ENCODE measurements around the gene RHOV.
"Not testable (repeated sequence)": the region's sequence is repeated elsewhere in the genome, so short reads cannot be mapped to it uniquely, and the experiment has no call there.

The RHOV gene

DNA sequence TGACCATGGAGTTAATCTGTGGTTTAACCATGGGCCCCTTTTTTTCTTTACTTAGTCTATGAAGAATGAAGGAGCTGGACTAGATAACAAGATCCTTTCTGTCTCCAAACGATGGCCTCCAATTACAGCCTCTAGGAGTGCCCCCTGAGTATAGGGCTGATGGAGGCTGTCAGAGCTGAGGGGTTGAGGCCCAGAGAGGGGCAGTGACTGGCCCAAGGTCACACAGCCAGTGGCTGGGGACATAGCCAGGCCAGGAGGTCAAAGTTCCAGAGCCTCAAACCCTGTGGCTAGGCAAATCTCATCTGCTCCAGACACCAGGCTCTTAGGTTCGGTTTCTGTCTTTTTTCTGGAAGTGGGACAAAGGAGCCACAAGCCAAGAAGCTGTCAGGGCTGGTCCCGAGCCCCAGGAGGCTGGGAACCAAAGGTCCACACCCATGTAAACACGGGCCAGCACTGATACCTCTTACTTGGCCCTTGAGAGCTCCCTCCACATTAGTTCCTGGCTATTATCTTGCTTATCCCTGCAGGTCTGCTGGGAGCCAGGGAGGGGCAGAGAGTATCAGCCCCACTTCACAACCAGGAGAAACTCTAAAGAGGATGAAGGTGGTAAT lies 10.3 kb downstream of the RHOV start:
- H3K4me3 ChIP-seq (ENCODE audit: control insufficient read depth in 1 of 7, extremely low read depth in 1 of 7, insufficient read depth in 4 of 7, low read depth in 2 of 7, low read length in 6 of 7): no peak overlapping the region
- no peak overlapping the region for H3K27ac ChIP-seq (ENCODE audit: insufficient read depth in 1 of 2, low read depth in 1 of 2, low read length in 2 of 2, poor library complexity in 1 of 2, severe bottlenecking in 2 of 2)
- no peaks in the 10 kb centered on the region for H3K9me3 ChIP-seq (ENCODE audit: control extremely low read depth in 1 of 5, control insufficient read depth in 4 of 5, insufficient read depth in 2 of 5, low read depth in 1 of 5, low read length in 4 of 5)
- no peaks in the 10 kb centered on the region for H3K36me3 ChIP-seq (ENCODE audit: control insufficient read depth in 4 of 4, insufficient read depth in 4 of 4, low read length in 3 of 4)
- no peaks in the 10 kb centered on the region for H3K27me3 ChIP-seq (replicated peaks in 2 of 5; ENCODE audit: control insufficient read depth in 4 of 5, insufficient read depth in 5 of 5, low read length in 4 of 5)
- peaks cover 0 to 13% (median 9%) of the 10 kb centered on the region in 4 experiments for H3K4me1 ChIP-seq (ENCODE audit: control extremely low read depth in 1 of 4, control insufficient read depth in 4 of 4, insufficient read depth in 4 of 4, low read length in 3 of 4)
- ChIA-PET POLR2A (no interaction called here), CTCF (interaction anchor here (1.3 to 12.1 kb wide), 2 partner anchors 7 to 37 kb away, joined by 5 to 231 read pairs; partner anchors contain the start of gene VPS18)
- no peak for DNase-seq
- WGBS (ENCODE audit: insufficient coverage): 91% methylated on average over 4 of the region's 4 CpGs

GRCh38 chr15:40861147-40861546 lies 12.9 kb downstream of the RHOV start:
- POLR2A ChIA-PET: interaction anchor here (0.6 kb wide), 2 partner anchors 330 to 335 kb away, joined by 3 read pairs; no protein-coding TSS in a partner anchor
- H3K36me3 ChIP-seq (ENCODE audit: control insufficient read depth in 4 of 4, insufficient read depth in 4 of 4, low read length in 3 of 4): peaks cover 0 to 12% (median 3%) of the 10 kb centered on the region in 4 experiments
- not testable (repeated sequence) for DNase-seq; H3K27me3 ChIP-seq (replicated peaks in 2 of 5; ENCODE audit: control insufficient read depth in 4 of 5, insufficient read depth in 5 of 5, low read length in 4 of 5); H3K9me3 ChIP-seq (ENCODE audit: control extremely low read depth in 1 of 5, control insufficient read depth in 4 of 5, insufficient read depth in 2 of 5, low read depth in 1 of 5, low read length in 4 of 5); H3K27ac ChIP-seq (ENCODE audit: insufficient read depth in 1 of 2, low read depth in 1 of 2, low read length in 2 of 2, poor library complexity in 1 of 2, severe bottlenecking in 2 of 2); H3K4me3 ChIP-seq (ENCODE audit: control insufficient read depth in 1 of 7, extremely low read depth in 1 of 7, insufficient read depth in 4 of 7, low read depth in 2 of 7, low read length in 6 of 7)
- CTCF ChIA-PET: interaction anchor here (0.6 to 12.1 kb wide), 7 partner anchors 11 to 323 kb away, joined by 3 to 231 read pairs (median 4); partner anchors contain the start of genes RAD51, SPINT1 and VPS18
- WGBS (ENCODE audit: insufficient coverage): 94% methylated on average over 2 of the region's 4 CpGs
- H3K4me1 ChIP-seq (ENCODE audit: control extremely low read depth in 1 of 4, control insufficient read depth in 4 of 4, insufficient read depth in 4 of 4, low read length in 3 of 4): peaks cover 0 to 15% (median 9%) of the 10 kb centered on the region in 4 experiments

- CTCF ChIA-PET: interaction anchor here (0.6 to 12.1 kb wide), 17 partner anchors 10 to 336 kb away, joined by 3 to 231 read pairs (median 4); partner anchors contain the start of genes SPINT1 and VPS18
- Histone ChIP-seq H3K4me1 (ENCODE audit: control extremely low read depth in 1 of 4, control insufficient read depth in 4 of 4, insufficient read depth in 4 of 4, low read length in 3 of 4) (peaks cover 0 to 10% (median 4%) of the 10 kb centered on the region in 4 experiments), H3K36me3 (ENCODE audit: control insufficient read depth in 4 of 4, insufficient read depth in 4 of 4, low read length in 3 of 4) (peaks cover 3 to 26% (median 9%) of the 10 kb centered on the region in 4 experiments), H3K27ac (ENCODE audit: insufficient read depth in 1 of 2, low read depth in 1 of 2, low read length in 2 of 2, poor library complexity in 1 of 2, severe bottlenecking in 2 of 2) (no peak overlapping the region), H3K27me3 (replicated peaks in 2 of 5; ENCODE audit: control insufficient read depth in 4 of 5, insufficient read depth in 5 of 5, low read length in 4 of 5) (no peaks in the 10 kb centered on the region), H3K4me3 (ENCODE audit: control insufficient read depth in 1 of 7, extremely low read depth in 1 of 7, insufficient read depth in 4 of 7, low read depth in 2 of 7, low read length in 6 of 7) (peak overlapping the region in 1 of 7 experiments; percentile 28), H3K9me3 (ENCODE audit: control extremely low read depth in 1 of 5, control insufficient read depth in 4 of 5, insufficient read depth in 2 of 5, low read depth in 1 of 5, low read length in 4 of 5) (no peaks in the 10 kb centered on the region)
- peak; percentile 83 to 92 (median 88) for DNase-seq
- POLR2A ChIA-PET: interaction anchor here (0.6 to 2.7 kb wide), 3 partner anchors 35 to 387 kb away, joined by 3 to 9 read pairs (median 4); partner anchors contain the start of gene VPS18
- 58% methylated on average over 14 of the region's 18 CpGs for WGBS (ENCODE audit: insufficient coverage)
Observed at GRCh38 chr15:40859206-40859851, 14.7 kb downstream of the RHOV start.

GRCh38 chr15:40858706-40859105 lies 15.3 kb downstream of the RHOV start:
- CTCF ChIA-PET: interaction anchor here (0.6 to 12.1 kb wide), 21 partner anchors 9 to 331 kb away, joined by 3 to 231 read pairs (median 6); partner anchors contain the start of genes PPP1R14D, SPINT1 and VPS18

GRCh38 chr15:40857601-40858341 lies 16.3 kb downstream of the RHOV start:
- ChIA-PET POLR2A (interaction anchor here (0.6 to 2.7 kb wide), 3 partner anchors 21 to 196 kb away, joined by 3 to 9 read pairs (median 4); partner anchors contain the start of gene VPS18), CTCF (interaction anchor here (0.6 to 12.1 kb wide), 23 partner anchors 8 to 328 kb away, joined by 3 to 231 read pairs (median 6); partner anchors contain the start of genes PPP1R14D, RAD51, SPINT1 and VPS18)
- Histone ChIP-seq H3K4me3 (ENCODE audit: control insufficient read depth in 1 of 7, extremely low read depth in 1 of 7, insufficient read depth in 4 of 7, low read depth in 2 of 7, low read length in 6 of 7) (no peak overlapping the region), H3K9me3 (ENCODE audit: control extremely low read depth in 1 of 5, control insufficient read depth in 4 of 5, insufficient read depth in 2 of 5, low read depth in 1 of 5, low read length in 4 of 5) (no peaks in the 10 kb centered on the region), H3K27ac (ENCODE audit: insufficient read depth in 1 of 2, low read depth in 1 of 2, low read length in 2 of 2, poor library complexity in 1 of 2, severe bottlenecking in 2 of 2) (no peak overlapping the region), H3K36me3 (ENCODE audit: control insufficient read depth in 4 of 4, insufficient read depth in 4 of 4, low read length in 3 of 4) (peaks cover 6 to 40% (median 16%) of the 10 kb centered on the region in 4 experiments), H3K27me3 (replicated peaks in 2 of 5; ENCODE audit: control insufficient read depth in 4 of 5, insufficient read depth in 5 of 5, low read length in 4 of 5) (no peaks in the 10 kb centered on the region), H3K4me1 (ENCODE audit: control extremely low read depth in 1 of 4, control insufficient read depth in 4 of 4, insufficient read depth in 4 of 4, low read length in 3 of 4) (peaks cover 0 to 10% (median 4%) of the 10 kb centered on the region in 4 experiments)
- WGBS (ENCODE audit: insufficient coverage): 43% methylated on average over 11 of the region's 15 CpGs
- peak; percentile 59 to 80 (median 73) for DNase-seq

More at GRCh38 chr15:40858706-40859105, 15.3 kb downstream of the RHOV start:
- WGBS (ENCODE audit: insufficient coverage): 89% methylated on average over 7 of the region's 10 CpGs
- Histone ChIP-seq H3K4me3 (ENCODE audit: control insufficient read depth in 1 of 7, extremely low read depth in 1 of 7, insufficient read depth in 4 of 7, low read depth in 2 of 7, low read length in 6 of 7) (no peak overlapping the region), H3K27ac (ENCODE audit: insufficient read depth in 1 of 2, low read depth in 1 of 2, low read length in 2 of 2, poor library complexity in 1 of 2, severe bottlenecking in 2 of 2) (no peak overlapping the region), H3K9me3 (ENCODE audit: control extremely low read depth in 1 of 5, control insufficient read depth in 4 of 5, insufficient read depth in 2 of 5, low read depth in 1 of 5, low read length in 4 of 5) (no peaks in the 10 kb centered on the region), H3K27me3 (replicated peaks in 2 of 5; ENCODE audit: control insufficient read depth in 4 of 5, insufficient read depth in 5 of 5, low read length in 4 of 5) (no peaks in the 10 kb centered on the region), H3K36me3 (ENCODE audit: control insufficient read depth in 4 of 4, insufficient read depth in 4 of 4, low read length in 3 of 4) (peaks cover 3 to 31% (median 9%) of the 10 kb centered on the region in 4 experiments), H3K4me1 (ENCODE audit: control extremely low read depth in 1 of 4, control insufficient read depth in 4 of 4, insufficient read depth in 4 of 4, low read length in 3 of 4) (peaks cover 0 to 10% (median 4%) of the 10 kb centered on the region in 4 experiments)
- POLR2A ChIA-PET: interaction anchor here (0.6 to 2.7 kb wide), 4 partner anchors 20 to 388 kb away, joined by 3 to 9 read pairs (median 4); partner anchors contain the start of gene VPS18
- no peak for DNase-seq

- Histone ChIP-seq H3K4me1 (ENCODE audit: control extremely low read depth in 1 of 4, control insufficient read depth in 4 of 4, insufficient read depth in 4 of 4, low read length in 3 of 4) (peaks cover 0 to 6% (median 4%) of the 10 kb centered on the region in 4 experiments), H3K4me3 (ENCODE audit: control insufficient read depth in 1 of 7, extremely low read depth in 1 of 7, insufficient read depth in 4 of 7, low read depth in 2 of 7, low read length in 6 of 7) (no peak overlapping the region), H3K27me3 (replicated peaks in 2 of 5; ENCODE audit: control insufficient read depth in 4 of 5, insufficient read depth in 5 of 5, low read length in 4 of 5) (no peaks in the 10 kb centered on the region), H3K9me3 (ENCODE audit: control extremely low read depth in 1 of 5, control insufficient read depth in 4 of 5, insufficient read depth in 2 of 5, low read depth in 1 of 5, low read length in 4 of 5) (no peaks in the 10 kb centered on the region), H3K27ac (ENCODE audit: insufficient read depth in 1 of 2, low read depth in 1 of 2, low read length in 2 of 2, poor library complexity in 1 of 2, severe bottlenecking in 2 of 2) (no peak overlapping the region), H3K36me3 (ENCODE audit: control insufficient read depth in 4 of 4, insufficient read depth in 4 of 4, low read length in 3 of 4) (peaks cover 6 to 40% (median 16%) of the 10 kb centered on the region in 4 experiments)
- ChIA-PET POLR2A (interaction anchor here (2.7 kb wide), 1 partner anchor 37 kb away, joined by 9 read pairs; the partner anchor contains the start of gene VPS18), CTCF (interaction anchor here (1.0 to 12.1 kb wide), 19 partner anchors 7 to 329 kb away, joined by 3 to 231 read pairs (median 6); partner anchors contain the start of genes PPP1R14D, SPINT1 and VPS18)
- no peak for DNase-seq
- 87% methylated on average over 3 of the region's 8 CpGs for WGBS (ENCODE audit: insufficient coverage)
Observed at GRCh38 chr15:40856746-40857145, 17.3 kb downstream of the RHOV start.

Measured in common myeloid progenitor, CD34-positive (primary cell).